NCI-H82 (cell line): ENCODE data around the gene ZNF195.
"Not testable (repeated sequence)": the region's sequence is repeated elsewhere in the genome, so short reads cannot be mapped to it uniquely, and the experiment has no call there.

ENCODE experiments used
- DNase-seq: peaks from one replicate; lab custom pipeline; 2025; lab: John Stamatoyannopoulos, UW

ZNF195 gene

DNA sequence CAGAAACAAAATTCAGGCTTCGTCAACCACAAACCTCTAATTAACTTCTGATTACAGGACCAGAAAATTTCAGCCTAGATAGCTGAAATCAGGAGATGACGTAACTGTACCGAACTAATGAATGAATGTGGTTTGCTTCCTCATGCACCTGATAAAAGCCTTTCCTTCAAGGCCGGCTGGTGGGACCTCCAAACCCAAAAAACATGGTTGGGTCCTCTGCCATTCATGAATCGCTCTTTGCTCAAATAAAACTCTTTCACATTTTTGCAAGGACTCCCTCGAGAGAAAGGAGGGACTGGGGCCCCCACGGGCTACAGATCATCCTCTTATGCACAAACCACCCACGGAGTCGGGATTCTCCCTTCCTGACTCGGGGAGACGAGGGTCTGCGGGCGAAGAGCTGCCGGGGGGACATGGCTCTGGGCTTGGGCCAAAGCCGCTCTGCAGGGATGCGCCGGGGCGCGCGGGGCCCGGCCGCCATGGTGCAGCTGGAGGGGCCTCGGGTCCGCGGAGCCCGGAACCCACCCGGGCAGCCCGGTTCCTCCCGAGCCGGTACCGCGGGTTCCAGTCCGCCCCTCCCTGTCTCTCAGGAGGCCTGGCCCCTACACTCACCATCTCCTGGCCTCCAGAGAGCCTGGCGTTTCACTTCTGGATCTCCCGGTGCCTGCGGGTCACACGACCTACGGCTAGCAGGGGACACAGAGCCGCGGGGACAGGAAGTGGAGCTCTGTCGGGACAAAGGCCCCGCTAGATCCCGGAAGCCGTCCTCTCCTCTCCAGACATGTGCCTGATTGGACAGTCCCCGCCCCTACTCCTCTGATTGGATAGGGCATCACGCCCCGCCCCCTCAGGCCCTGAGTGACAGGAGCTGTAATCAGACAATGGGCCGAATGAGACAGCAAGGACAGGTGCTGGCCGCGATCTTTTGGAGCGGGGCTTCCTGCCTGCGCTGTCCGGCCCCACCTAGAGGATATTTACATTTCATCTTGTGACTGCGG is at the start of gene ZNF195:
ZNF195 (minus strand) TSS at position 721 of the 998 bp plus-strand sequence; CDS start at position 615, 106 bp downstream.
- peak; percentile 99 for DNase-seq

DNA sequence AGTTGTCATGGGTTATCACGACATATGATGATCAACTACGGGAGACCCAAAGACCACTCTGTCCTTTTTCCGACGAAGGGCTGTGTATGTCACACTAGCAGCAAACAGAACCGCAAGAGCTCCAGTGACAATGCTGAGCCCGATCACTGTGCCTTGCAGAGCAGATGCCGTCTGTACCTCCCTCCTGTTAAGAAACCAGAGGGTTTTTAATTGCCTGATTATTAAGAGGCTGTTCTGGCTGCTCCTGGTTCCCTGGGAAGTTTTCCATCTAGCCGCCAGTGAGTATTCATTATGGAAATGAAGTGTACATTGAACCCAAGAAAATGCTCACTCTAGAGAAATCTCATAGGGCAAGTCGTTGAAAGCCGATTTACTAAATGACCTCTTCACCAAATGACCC is 49.1 kb upstream of the ZNF195 start:
- DNase-seq: peak; percentile 52

DNA sequence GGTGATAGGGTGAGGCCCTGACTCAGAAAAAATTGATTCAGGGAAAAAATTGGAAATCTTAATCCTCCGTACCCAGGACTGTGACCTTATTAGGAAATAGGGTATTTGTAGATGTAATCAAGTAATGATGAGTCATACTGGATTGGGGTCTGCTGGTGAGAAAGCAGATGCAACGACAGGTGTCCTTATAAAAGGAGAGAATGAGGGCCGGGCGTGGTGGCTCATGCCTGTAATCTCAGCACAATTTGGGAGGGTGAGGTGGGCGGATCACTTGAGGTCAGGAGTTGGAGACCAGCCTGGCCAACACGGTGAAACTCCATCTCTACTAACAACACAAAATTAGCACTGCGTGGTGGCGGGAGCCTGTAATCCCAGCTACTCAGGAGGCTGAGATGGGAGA is 47.6 kb upstream of the ZNF195 start:
- not testable (repeated sequence) for DNase-seq

DNA sequence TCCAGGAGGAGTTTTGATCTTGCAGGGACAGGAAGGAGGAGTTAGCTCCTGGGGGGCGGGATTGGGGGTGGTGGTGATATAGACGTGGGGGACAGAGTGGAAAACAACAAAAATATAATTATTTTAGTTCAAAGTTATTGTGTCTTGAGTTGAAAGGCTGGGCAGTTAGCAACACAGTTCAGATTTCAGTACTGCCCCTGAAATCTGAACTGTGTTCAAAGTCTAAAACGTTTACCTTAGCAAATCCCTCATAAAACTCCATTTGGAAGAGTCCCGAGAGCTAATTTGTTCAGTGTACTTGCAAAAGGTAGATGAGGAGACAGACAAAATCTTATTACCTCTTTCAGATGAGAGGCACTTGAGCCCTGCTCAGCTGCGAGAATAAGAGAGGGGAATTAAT is 45.0 kb upstream of the ZNF195 start:
- DNase-seq: peak; percentile 69

DNA sequence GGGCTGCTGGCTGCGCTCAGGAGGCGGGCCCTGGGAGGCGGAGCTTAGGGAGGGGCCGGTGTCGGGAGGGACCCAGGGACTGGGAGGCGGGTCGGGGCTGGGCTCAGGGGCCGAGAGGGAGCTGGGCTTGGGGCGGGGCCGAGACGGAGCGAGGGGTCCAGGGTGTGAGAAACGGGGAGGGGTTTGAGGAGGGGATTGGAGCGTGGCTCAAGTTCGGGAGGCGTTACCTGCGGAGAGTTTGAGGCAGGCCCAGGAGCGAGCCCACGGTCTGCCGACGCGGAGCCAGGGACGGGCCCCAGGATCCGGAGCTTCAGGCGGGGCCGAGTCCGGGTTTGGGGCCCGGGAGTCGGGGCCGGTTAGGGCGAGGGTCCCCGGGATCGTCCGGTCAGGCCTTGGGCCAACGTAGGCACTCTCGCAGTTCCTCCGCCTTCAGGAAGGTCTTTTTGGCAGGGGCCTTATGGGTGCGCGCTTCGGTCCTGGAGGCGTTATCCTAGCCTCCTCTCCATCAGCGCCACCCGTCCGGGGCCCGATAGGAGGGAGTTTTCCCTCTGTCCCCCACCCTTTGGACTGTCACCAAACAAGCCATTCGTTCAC is 44.3 kb upstream of the ZNF195 start:
- DNase-seq: peak; percentile 53

DNA sequence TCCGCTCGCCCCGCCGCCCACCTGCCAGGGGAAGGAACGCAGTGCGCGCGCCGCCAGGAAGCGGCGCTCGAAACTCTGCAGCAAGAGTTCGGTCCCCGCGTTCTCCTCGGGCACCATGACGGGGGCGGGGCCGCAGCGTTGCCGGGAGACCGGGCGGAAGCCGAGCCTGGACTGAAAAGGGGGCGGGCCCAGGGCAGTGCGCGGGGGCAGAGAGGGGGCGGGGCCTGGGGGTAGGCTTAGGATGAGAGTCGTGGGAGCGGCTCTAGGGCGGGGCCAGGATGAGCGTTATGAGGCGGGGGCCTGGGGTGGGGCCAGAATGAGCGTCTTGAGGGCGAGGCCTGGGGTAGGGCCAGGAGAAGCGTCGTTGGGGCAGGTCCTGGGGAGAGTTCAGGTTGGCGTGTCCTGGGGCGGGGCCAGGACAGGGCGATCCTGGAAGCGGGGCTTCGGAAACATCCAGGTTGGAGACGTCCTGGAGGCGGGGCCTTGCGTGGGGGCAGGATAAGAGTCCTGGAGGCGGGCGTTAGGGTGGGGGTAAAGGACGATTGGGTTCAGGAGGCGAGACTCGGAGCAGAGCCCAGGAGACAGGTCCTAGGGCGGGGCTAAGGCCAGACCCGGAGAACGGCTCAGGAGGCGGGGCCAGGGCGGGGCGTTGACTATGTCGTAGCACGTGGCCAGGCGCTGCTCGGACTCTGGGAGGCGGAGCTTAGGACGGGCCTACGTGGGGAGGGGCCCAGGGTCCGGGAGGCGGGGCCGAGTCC is 43.6 kb upstream of the ZNF195 start:
- DNase-seq: peak; percentile 98

DNA sequence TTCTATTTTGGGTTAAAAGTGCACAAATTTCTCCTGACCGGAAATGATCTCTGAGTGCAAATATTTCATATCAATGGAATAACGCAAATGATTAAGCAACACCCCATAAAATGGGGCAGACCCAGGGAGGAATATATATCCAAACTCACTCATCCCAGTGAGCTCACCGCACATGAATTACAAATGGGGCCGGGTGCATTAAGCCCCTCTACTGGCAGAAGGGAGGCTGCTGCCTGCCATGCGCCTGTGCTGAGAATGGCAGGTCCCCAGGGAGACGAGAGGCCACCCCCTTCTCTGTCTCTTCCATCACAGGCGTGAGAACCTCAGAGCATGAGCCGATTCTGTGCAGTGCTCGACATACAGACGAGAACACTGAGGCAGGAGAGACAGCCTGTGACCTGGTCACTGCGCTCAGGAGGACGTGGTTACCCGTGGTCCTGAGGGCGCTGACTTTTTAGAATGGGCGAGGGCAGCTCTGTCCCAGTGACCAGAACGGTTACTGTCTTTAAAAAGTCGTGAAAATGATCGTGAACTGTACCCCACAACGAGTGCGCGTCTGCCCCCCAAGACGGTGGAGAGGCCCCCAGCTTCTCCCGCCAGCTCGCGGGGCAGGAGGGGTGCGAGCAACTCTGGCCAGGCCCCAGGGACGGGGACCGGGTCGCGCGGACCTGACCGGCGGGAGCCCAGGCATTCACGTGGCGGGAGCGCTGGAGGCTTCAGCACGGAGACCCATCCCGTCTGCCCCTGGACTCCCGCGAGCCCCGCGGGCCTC is 42.8 kb upstream of the ZNF195 start:
- DNase-seq: peak; percentile 49

DNA sequence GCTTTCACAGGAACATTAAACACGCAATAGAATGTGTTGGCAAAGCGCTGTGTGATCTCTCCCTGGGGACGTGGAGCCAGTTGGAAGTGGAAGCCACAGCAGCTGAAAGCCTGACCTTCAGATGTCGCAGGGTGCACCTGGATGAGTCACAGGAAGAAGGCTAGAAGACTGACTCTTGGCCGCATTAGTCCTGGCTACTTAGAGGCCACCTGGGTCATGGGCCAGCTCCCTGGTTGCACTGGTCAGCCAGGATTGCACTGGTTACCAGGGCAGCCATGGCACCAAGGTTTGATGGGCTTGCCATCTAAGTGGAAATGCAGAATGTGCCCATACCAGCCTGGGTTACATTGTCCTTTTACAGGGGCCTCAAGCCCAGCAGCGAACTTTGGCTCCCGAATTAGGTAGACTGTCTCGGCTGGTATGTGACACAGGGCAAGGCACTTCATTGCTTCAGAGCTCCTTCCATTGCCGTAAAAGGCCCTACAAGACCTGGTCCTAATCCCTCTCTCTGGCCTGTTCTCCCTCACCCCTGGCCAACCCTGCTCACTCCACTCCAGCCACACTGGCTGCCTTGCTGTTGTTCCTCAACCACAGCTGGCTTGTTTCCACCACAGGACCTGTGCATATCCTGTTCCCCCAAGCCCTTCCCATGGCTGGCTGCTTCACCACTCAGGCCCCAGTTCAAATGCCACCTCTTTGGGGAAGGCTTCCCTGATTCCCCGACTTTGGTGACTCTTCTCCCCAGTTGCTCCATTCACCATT is 41.5 kb upstream of the ZNF195 start:
- not testable (repeated sequence) for DNase-seq

DNA sequence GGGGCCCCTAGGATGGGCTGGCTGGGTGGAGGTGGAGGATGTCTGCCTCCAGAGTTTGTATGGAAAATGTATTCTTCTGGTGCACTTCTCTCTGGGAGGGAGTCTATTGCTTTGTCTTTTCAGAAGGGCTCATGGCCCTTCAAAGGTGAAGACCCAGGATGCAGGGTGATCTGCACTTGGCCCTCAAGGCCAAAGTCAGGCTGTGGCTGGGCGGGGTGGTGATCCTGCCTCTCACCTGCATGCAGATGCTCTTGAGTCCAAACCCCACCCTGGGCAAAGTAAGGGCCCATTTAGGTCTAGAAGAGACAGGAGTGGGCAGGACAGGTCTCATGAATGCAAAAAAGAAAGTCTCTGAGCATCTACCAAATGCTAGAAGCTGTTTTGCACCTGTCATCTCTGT is 40.5 kb upstream of the ZNF195 start:
- DNase-seq: not testable (repeated sequence)

DNA sequence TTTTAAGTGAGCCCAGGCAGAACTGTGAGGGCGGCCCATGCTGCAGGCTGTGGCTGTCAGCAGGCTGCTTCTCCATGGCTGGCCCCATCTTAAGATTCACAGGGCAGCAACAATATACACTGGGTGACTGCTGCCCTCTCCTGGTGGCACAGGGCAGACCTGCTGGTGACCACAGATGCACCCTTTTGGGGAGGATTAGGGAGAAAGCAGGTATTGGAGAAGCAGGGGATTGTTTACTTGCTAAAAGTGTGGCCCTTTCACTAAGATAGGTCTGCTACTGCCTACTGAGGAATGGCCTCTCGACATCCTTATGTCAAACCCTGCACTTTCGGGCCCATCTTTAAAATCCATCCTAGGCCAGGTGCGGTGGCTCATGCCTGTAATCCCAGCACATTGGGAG is 38.1 kb upstream of the ZNF195 start:
- peak; percentile 56 for DNase-seq

DNA sequence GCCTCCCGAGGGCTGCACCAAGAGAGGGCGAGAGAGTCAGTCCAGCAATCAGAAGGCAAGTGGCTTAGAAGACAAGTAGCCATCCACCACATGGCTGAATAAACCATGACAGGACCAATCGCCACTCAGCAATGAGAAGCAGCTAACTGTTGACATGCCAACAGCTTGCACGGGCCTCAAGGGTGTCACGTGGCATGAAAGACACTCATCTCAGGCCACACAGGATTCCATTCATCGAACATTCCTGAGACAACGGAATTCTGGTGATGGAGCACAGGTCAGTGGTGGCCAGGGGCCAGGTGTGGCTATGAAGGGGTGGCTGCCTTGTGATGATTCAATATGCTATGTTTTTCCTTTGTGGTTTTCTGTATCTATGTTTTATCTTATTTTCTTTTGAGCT is 36.4 kb upstream of the ZNF195 start:
- not testable (repeated sequence) for DNase-seq

DNA sequence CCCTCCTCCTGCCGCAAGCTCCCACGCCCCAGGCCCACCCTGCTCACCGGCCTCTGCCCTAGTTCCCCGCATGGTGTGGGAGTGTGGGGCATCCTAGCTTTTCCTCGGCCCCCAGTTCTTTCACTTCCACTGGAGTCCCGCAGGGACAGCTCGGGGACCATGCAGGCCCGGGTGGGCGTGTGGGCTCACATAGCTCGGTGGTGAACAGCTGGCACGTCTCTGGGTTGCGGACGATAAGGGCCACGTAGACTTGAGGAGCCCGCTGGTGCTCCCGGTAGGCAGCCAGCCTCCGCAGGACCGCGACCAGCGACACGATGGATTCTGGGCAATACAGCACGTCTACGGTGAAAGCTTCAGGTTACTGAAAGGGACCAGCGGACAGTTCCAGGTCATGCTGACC is 34.7 kb upstream of the ZNF195 start:
- not testable (repeated sequence) for DNase-seq

DNA sequence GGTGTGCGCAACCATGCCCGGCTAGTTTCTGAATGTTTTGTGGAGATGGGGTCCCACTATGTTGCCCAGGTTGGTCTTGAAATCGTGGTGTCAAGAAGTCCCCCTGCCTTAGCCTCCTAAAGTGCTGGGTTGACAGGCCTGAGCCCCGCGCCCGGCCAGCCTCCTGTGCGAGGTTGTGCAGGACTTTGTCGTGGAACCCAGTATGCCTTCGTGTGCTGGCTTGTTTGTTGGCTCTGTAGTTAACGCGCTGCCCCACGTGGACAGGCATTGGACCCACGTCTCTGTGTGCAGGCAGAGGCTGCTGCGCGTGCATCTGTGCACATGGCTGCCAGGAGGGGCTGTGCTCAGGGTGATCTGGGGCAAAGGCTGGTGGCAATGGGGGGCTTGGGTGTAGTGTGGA is 33.9 kb upstream of the ZNF195 start:
- DNase-seq: no peak

DNA sequence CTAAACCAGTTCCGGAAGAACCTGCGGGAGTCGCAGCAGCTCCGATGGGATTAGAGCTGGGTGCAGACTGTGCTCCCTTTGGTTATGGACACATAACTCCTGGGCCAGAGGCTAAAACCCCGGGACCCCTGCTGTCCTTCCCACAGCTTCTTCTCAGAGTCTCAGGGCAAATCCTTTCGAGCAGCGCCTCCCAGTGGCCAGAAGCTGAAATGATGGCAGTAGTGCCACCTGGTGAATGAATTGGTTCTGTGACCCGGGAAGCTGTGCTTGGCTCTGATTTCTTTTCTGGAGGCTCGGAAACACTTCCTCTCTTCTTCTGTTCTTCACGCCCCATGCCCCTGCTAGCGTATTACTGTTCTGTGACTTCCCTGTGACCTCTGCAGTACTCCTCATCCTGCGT is 29.8 kb upstream of the ZNF195 start:
- DNase-seq: peak; percentile 77

DNA sequence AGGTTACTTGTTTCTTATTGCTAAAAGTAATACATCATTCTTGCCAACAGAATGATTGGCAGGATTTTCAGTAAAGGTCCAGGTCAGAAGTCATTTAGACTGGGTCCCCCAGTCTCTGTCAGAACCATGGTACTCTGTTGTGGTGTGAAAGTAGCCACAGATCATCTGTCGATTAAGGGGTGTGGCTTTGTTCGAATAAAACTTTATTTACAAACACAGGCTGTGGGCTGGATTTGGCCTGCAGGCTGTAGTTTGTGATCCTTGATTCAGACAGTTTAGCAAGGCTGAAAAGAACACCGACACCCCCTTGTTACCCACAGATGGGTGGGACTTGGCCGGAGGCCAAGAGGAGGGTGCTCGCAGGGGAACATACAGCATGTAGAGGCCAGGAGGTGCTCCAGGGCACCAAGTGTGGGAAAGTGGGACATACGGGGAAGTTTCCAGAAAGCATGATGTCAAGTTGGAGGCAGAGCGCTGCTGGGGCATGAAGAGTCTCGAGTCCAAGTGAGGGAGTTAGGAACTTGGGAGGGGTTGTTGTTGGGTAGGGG is 29.2 kb upstream of the ZNF195 start:
- DNase-seq: not testable (repeated sequence)

DNA sequence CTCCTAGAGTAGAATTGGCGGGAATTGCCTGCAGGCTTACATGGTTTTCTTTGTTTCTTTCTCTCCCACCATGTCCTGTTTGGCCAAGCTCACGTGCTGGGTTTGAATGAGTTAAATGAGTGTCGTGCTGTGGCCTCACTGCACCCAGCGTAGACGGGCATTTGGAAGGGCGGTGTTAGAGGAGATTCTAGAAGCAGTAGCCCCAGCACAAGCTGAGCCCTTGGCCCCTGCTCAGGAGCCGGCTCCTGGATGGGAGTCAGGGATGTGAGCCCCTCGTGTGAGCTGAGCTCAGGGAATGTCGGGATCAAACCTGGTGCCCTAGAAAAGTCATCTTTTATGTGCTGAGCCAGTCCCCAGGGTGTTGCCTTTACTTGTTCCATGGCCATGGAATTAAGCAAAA is 28.0 kb upstream of the ZNF195 start:
- not testable (repeated sequence) for DNase-seq

DNA sequence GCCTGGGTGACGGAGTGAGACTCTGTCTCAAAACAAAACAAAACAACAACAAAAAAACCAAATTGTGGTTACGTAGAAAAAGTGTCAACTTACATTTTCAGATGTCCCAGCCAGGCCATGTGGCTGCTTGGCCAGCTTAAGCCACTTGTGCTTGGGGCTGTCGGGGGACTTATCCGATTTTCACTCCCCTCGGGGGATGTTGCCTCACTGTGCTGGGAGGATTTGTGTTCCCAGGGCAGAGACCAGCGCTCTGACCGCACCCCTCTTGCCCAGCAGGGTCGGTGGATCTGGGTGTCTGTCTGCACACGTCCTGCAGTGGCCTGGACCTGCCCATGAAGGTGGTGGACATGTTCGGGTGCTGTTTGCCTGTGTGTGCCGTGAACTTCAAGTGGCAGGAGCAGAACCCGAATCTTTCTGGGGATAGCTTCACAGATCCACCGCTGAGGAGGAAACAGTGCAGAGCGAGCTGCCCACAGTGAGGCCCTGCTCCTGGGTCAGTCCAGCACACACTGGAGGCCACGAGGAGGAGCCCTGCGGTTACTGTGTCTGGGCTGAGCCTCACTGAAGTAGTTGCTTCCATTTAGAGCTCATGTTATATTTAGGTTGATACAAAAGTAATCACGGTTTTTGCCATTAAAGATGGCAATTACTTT is 27.4 kb upstream of the ZNF195 start:
- peak; percentile 6 for DNase-seq

DNA sequence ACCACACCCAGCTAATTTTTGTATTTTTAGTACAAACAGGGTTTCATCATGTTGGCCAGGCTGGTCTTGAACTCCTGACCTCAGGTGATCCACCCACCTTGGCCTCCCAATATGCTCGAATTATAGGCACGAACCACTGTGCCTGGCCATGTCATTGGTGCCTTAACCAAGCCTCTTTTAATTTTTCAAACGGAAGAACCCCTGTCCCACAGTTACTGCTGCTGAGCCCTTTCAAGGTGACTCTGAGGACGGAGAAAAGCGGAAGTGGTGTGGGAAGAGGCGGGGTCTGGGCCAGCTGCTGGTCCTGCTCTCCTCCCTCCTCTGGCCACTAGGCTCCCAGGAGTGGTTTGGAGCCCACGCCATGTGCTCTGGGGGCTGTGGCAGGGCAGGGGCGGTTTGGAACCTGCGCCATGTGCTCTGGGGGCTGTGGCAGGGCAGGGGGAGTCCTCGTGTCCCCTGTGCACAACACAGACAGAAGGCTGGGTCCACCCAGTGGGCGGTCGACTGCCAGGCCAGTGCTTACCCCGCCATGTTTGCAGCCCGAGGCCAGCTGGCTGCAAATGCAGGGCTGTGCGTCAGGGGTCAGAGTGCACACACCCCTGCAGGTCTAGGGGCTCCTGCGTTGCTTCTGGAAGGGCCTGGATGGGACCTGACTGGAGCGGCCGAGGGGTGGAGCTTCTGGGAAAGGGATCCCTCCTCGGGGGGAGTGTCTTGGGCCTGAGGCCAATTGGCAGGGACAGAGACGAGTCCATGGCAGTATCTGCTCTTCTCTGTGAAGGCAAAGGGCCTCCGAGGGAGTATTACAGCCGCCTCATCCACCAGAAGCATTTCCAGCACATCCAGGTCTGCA is 25.4 kb upstream of the ZNF195 start:
- not testable (repeated sequence) for DNase-seq

DNA sequence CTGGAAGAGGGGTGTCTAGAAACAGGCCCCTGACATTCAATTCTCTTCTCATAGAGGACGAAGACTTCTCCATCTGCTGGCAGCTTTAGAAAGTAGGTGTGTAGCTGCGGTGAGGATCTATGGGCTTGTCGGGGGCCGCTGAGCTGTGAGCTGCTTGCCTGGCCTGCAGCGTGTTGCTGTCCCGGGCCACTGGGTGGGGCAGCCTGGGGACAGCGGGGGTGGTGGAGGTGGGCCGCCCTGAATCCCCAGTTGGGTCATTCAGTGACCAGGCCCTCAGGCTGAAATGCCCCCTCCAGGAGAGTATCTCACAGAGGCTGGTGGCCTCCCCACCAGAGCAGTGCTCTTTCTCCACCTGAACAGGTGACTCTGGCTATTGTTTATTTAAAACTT is 23.9 kb upstream of the ZNF195 start:
- DNase-seq: not testable (repeated sequence)
